Effector memory CD8-positive, alpha-beta T cell (primary cell): ENCODE results near the gene PCNX2.
A peak's percentile ranks its signal among the peaks of the same experiment; 100 is the strongest.
"Not testable (repeated sequence)": the region's sequence is repeated elsewhere in the genome, so short reads cannot be mapped to it uniquely, and the experiment has no call there.

Source experiments
- ATAC-seq: fragments of 150-1000 bp; cut with Tn5 transposase; replicated peaks from 2 replicates; pipeline ENCODE4 v1.10.0; 2021; ENCODE audit warnings: mild to moderate bottlenecking, moderate library complexity
- DNase-seq, 3 experiments: peaks; one replicate each; pipeline ENCODE4 v3.0.0; 2021
- H3K27ac Mint-ChIP-seq, 2 donors: one replicate each; pipeline ENCODE4 v1.8.0; 2022; ENCODE audit warnings: mild to moderate bottlenecking in 2 of 2, mixed read lengths in 2 of 2, moderate library complexity in 2 of 2
- H3K27me3 Mint-ChIP-seq, 2 donors: one replicate each; pipeline ENCODE4 v1.8.0; 2022; ENCODE audit warnings: mixed read lengths in 2 of 2
- H3K36me3 Mint-ChIP-seq: one replicate; pipeline ENCODE4 v1.8.0; 2022; ENCODE audit warnings: mild to moderate bottlenecking, moderate library complexity, mixed read lengths; ENCODE audit not compliant: insufficient read depth
- H3K4me1 Mint-ChIP-seq, 2 donors: one replicate each; pipeline ENCODE4 v1.8.0; 2022; ENCODE audit warnings: low read depth in 2 of 2, mixed read lengths in 2 of 2
- H3K4me3 Mint-ChIP-seq, 2 donors: one replicate each; pipeline ENCODE4 v1.8.0; 2022; ENCODE audit warnings: mild to moderate bottlenecking in 2 of 2, mixed read lengths in 2 of 2, moderate library complexity in 2 of 2
- H3K9me3 Mint-ChIP-seq, 2 donors: one replicate each; pipeline ENCODE4 v1.8.0; 2022; ENCODE audit warnings: mixed read lengths in 2 of 2

Gene PCNX2

DNA sequence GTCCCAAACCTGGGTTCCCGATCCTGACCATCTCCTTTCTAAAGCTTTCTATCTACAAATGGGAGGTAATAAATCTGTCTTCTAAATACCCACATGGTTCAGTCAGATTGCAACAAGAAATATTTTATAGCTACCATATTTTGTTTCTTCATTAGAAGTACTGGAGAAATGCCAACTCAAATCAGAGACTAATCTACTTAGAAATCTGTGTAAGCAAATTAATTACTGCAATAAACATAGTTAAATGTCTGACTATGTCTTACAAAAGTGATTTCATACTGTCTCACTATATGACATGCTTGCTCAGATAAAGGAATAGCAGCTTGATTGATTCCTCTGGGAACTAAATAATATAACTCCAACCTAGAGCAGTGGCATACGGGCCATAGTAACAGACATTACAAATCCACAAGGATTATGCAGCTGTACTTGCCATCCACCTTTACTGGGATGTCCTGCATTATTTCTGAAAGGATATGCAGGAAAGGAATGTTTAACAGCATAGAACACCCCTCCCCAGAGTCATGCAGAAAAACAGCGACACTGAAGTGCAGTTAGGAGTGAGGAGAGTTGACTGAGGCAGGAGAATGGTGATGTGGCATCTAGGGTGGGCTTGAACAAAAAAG lies 80.3 kb downstream of the PCNX2 start:
- H3K27me3 Mint-ChIP-seq: no peaks in the 10 kb centered on the region
- H3K4me1 Mint-ChIP-seq: no peaks in the 10 kb centered on the region
- no peak overlapping the region for H3K27ac Mint-ChIP-seq
- H3K4me3 Mint-ChIP-seq: no peak overlapping the region
- ATAC-seq (no peak), DNase-seq (no peak)
- no peaks in the 10 kb centered on the region for H3K9me3 Mint-ChIP-seq
- H3K36me3 Mint-ChIP-seq: peaks cover 6% of the 10 kb centered on the region

DNA sequence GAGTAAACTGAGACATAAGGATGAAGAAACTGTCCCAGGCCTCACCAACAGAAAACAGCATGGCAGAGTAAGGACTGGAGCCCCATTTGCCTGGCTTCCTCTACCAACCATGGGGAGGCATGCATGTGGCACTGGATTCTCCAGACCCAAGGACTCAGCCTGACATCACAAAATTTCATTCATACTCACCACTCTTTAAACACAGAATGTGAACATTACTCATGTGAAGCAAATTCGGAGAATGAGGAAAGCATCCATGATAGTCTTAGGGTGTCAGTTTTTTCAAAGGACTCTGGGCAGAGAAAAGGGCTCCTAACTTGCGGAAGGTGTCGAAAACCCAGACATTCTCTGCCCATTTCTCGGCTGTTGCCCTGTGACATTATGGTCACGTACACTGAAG lies 83.9 kb downstream of the PCNX2 start:
- H3K27ac Mint-ChIP-seq: no peak overlapping the region
- H3K4me3 Mint-ChIP-seq: no peak overlapping the region
- ATAC-seq (no peak), DNase-seq (no peak)
- no peaks in the 10 kb centered on the region for H3K4me1 Mint-ChIP-seq
- H3K36me3 Mint-ChIP-seq: peaks cover 10% of the 10 kb centered on the region
- no peaks in the 10 kb centered on the region for H3K9me3 Mint-ChIP-seq
- no peaks in the 10 kb centered on the region for H3K27me3 Mint-ChIP-seq

GRCh38 chr1:233211106-233211505 lies 84.4 kb downstream of the PCNX2 start:
- no peak overlapping the region for H3K4me3 Mint-ChIP-seq
- ATAC-seq: no peak
- no peaks in the 10 kb centered on the region for H3K9me3 Mint-ChIP-seq

DNA sequence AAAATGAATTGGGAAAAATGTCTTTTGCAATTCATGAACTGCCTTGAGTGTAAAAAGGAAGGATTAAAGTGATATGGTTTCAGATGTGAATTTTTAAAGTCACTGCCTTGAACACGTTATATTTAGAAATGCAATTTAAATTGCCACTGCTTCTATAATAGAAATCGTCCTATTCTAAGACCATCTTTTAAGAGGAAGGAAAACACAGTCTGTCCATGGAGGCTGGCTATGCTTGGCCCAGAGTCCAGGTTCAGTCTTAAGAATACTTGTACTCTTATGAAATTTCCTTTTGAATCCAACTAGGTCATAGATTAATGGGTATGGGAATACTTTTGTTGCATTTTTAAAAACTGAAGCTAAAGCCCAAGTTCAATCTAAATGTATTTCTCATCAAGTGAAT lies 86.0 kb downstream of the PCNX2 start:
- H3K27me3 Mint-ChIP-seq: no peaks in the 10 kb centered on the region
- H3K9me3 Mint-ChIP-seq: no peaks in the 10 kb centered on the region
- peaks cover 16% of the 10 kb centered on the region for H3K36me3 Mint-ChIP-seq
- no peaks in the 10 kb centered on the region for H3K4me1 Mint-ChIP-seq
- no peak for DNase-seq
- no peak overlapping the region for H3K4me3 Mint-ChIP-seq
- ATAC-seq: no peak
- no peak overlapping the region for H3K27ac Mint-ChIP-seq

More at GRCh38 chr1:233211106-233211505, 84.4 kb downstream of the PCNX2 start:
- H3K4me1 Mint-ChIP-seq: no peaks in the 10 kb centered on the region
- H3K36me3 Mint-ChIP-seq: peaks cover 13% of the 10 kb centered on the region
- H3K27me3 Mint-ChIP-seq: no peaks in the 10 kb centered on the region
- no peak overlapping the region for H3K27ac Mint-ChIP-seq
- DNase-seq: no peak

DNA sequence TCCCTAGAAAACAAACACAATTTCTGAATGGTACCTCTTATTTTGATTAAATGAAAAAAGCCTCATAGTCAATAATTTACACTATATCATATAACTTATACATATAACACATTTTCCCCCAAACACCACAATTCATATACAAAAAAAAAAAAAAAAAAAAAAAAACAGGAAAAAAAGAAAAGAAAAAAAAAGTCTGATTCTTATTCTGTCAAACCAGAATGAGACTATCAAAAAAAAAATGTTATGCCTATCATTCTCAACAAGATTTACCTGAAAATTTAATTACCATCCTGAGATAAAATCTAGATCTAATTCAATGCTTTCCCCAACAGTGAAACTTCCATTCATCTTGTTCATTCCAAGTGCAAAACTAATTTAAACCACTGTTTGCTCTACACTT lies 86.8 kb downstream of the PCNX2 start:
- ATAC-seq (no peak), DNase-seq (no peak)
- Mint-ChIP-seq H3K4me1 (no peaks in the 10 kb centered on the region), H3K27ac (no peak overlapping the region), H3K36me3 (peaks cover 12% of the 10 kb centered on the region), H3K4me3 (no peak overlapping the region), H3K27me3 (no peaks in the 10 kb centered on the region), H3K9me3 (no peaks in the 10 kb centered on the region)

DNA sequence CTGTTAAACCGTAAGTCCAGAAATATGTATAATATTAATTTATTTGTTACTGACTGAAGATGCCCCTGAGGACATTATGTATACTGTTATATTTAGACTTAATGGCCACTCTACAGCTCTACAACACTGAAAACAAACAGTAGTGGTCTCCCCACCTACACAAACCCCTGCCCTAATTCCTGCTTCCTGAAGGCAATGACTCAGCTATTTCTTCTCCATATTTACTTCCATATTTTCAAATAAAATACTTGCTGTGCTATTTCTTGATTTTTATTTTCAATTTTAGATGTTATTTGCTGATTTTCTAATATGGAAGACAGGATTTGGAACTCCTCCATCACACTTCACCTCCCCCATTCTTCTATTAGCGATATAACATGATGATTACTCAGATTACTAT lies 97.6 kb downstream of the PCNX2 start:
- peak overlapping the region in 1 of 2 donors; percentile 36 for H3K27ac Mint-ChIP-seq
- H3K4me3 Mint-ChIP-seq: no peak overlapping the region
- ATAC-seq (no peak), DNase-seq (no peak)
- H3K27me3 Mint-ChIP-seq: no peaks in the 10 kb centered on the region
- no peaks in the 10 kb centered on the region for H3K4me1 Mint-ChIP-seq
- H3K36me3 Mint-ChIP-seq: peaks cover 38% of the 10 kb centered on the region
- no peaks in the 10 kb centered on the region for H3K9me3 Mint-ChIP-seq

- H3K36me3 Mint-ChIP-seq: peaks cover 24% of the 10 kb centered on the region
- H3K27me3 Mint-ChIP-seq: no peaks in the 10 kb centered on the region
- DNase-seq: no peak
- no peak overlapping the region for H3K4me3 Mint-ChIP-seq
- no peak for ATAC-seq
- H3K4me1 Mint-ChIP-seq: no peaks in the 10 kb centered on the region
- no peak overlapping the region for H3K27ac Mint-ChIP-seq
- no peaks in the 10 kb centered on the region for H3K9me3 Mint-ChIP-seq
Measured at GRCh38 chr1:233193741-233194140, 101.8 kb downstream of the PCNX2 start.

GRCh38 chr1:233190987-233191386 lies 104.5 kb downstream of the PCNX2 start:
- Mint-ChIP-seq H3K27me3 (no peaks in the 10 kb centered on the region), H3K27ac (peak overlapping the region in 1 of 2 donors; percentile 31), H3K9me3 (no peaks in the 10 kb centered on the region), H3K4me3 (no peak overlapping the region), H3K36me3 (peaks cover 19% of the 10 kb centered on the region), H3K4me1 (peaks cover 0 to 2% of the 10 kb centered on the region in 2 donors)
- no peak for ATAC-seq
- no peak for DNase-seq

DNA sequence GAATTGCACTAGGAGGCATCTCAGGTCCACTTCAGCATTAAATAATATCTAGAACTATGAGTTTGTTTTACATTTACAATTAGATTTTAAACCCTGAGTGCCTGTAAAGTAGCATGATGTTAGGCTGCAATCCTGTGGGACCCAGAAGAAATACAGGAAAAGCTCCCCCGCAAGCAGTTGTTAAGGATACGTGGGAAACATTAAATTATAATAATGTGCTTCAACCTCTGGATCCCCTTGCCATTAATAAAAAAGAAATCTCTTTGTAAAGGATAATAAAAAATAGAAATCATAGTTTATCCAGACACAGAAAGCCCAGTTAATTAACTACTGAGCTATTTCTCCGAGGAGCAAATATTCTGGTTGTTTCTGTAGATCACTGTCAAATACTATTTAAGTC lies 106.0 kb downstream of the PCNX2 start:
- Mint-ChIP-seq H3K4me1 (peaks cover 0 to 2% of the 10 kb centered on the region in 2 donors), H3K27me3 (no peaks in the 10 kb centered on the region), H3K27ac (no peak overlapping the region), H3K36me3 (peaks cover 12% of the 10 kb centered on the region), H3K4me3 (no peak overlapping the region), H3K9me3 (no peaks in the 10 kb centered on the region)
- ATAC-seq (no peak), DNase-seq (no peak)

GRCh38 chr1:233188061-233188460 lies 107.5 kb downstream of the PCNX2 start:
- ATAC-seq (no peak), DNase-seq (no peak)
- no peak overlapping the region for H3K4me3 Mint-ChIP-seq
- peaks cover 0 to 2% of the 10 kb centered on the region in 2 donors for H3K4me1 Mint-ChIP-seq
- peaks cover 3% of the 10 kb centered on the region for H3K36me3 Mint-ChIP-seq
- H3K27me3 Mint-ChIP-seq: no peaks in the 10 kb centered on the region
- no peaks in the 10 kb centered on the region for H3K9me3 Mint-ChIP-seq
- H3K27ac Mint-ChIP-seq: no peak overlapping the region

- Mint-ChIP-seq H3K4me1 (peaks cover 0 to 6% of the 10 kb centered on the region in 2 donors), H3K27me3 (no peaks in the 10 kb centered on the region), H3K36me3 (peaks cover 17% of the 10 kb centered on the region), H3K4me3 (no peak overlapping the region), H3K9me3 (no peaks in the 10 kb centered on the region), H3K27ac (peak overlapping the region in 1 of 2 donors; percentile 44)
- DNase-seq: no peak
- ATAC-seq: no peak
Measured at GRCh38 chr1:233183226-233184020, 112.1 kb downstream of the PCNX2 start.

GRCh38 chr1:233182587-233182986 lies 112.9 kb downstream of the PCNX2 start:
- ATAC-seq (no peak), DNase-seq (no peak)
- Mint-ChIP-seq H3K27me3 (no peaks in the 10 kb centered on the region), H3K9me3 (no peaks in the 10 kb centered on the region), H3K4me3 (no peak overlapping the region), H3K36me3 (peaks cover 17% of the 10 kb centered on the region), H3K4me1 (peaks cover 0 to 6% of the 10 kb centered on the region in 2 donors), H3K27ac (peak overlapping the region; percentile 44 to 73)

GRCh38 chr1:233180641-233181364 lies 114.7 kb downstream of the PCNX2 start:
- Mint-ChIP-seq H3K4me1 (peaks cover 0 to 4% of the 10 kb centered on the region in 2 donors), H3K27me3 (no peaks in the 10 kb centered on the region), H3K9me3 (no peaks in the 10 kb centered on the region), H3K27ac (no peak overlapping the region), H3K4me3 (no peak overlapping the region), H3K36me3 (peaks cover 17% of the 10 kb centered on the region)
- ATAC-seq (no peak), DNase-seq (no peak)

DNA sequence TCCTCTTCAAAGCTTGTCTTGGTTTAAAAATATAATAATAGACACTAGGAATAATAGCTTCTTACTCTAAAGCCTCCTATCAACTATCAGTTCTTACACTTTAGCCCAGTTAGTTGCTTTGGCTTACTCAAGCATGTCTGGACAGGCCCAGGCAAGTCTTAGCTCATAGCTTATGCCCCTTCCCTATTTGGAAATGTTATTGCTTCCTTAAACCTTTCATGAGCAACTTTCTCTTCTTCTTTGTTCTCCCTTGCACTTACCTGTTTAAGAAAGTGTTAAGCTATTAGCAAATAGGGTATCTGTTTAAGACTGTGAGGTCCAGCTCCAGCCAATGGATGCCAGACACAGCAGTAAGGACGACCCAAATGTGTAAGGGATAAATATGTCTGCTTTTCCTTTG lies 115.9 kb downstream of the PCNX2 start:
- not testable (repeated sequence) for H3K27ac Mint-ChIP-seq, H3K27me3 Mint-ChIP-seq, H3K4me1 Mint-ChIP-seq, ATAC-seq, H3K4me3 Mint-ChIP-seq, H3K9me3 Mint-ChIP-seq, DNase-seq
- H3K36me3 Mint-ChIP-seq: peaks cover 17% of the 10 kb centered on the region
